HCT116 (cell line): ENCODE data around the gene ACACA.

Source experiments
- ATF3 ChIP-seq: IDR thresholded peaks from 2 replicates; pipeline ENCODE4 v1.6.1; 2012
- CTCF ChIP-seq, 3 experiments: fragments of 200-600 bp in 1 of 3; sonication (generic) in 1 of 3; IDR thresholded peaks in 2 of 3; conservative IDR thresholded peaks in 1 of 3; 2 replicates each; pipeline ENCODE4 v1.5.1; 2012 to 2017; ENCODE audit warnings: low read depth in 2 of 3, low read length in 2 of 3, antibody characterized with exemption in 1 of 3, borderline replicate concordance in 1 of 3, control low read depth in 1 of 3, mild to moderate bottlenecking in 1 of 3, mixed read lengths in 1 of 3, mixed run types in 1 of 3, moderate library complexity in 1 of 3; ENCODE audit not compliant: insufficient read depth in 1 of 3
- EGR1 ChIP-seq: IDR thresholded peaks from 2 replicates; pipeline ENCODE4 v1.6.1; 2012; ENCODE audit warnings: low read depth
- EZH2 ChIP-seq: fragments of 200-600 bp; sonication (generic); IDR thresholded peaks from 2 replicates; pipeline ENCODE4 v1.6.1; 2017; ENCODE audit warnings: antibody characterized with exemption, mixed run types
- EZH2phosphoT487 ChIP-seq: fragments of 200-600 bp; IDR thresholded peaks from 2 replicates; pipeline ENCODE4 v1.6.1; 2018; ENCODE audit warnings: antibody characterized with exemption, borderline replicate concordance
- POLR2A ChIP-seq: IDR thresholded peaks from 2 replicates; pipeline ENCODE4 v1.7.0; 2011; ENCODE audit warnings: borderline replicate concordance; ENCODE audit not compliant: insufficient read depth, insufficient read length; ENCODE audit errors: extremely low read depth
- POLR2AphosphoS5 ChIP-seq: IDR thresholded peaks from 2 replicates; pipeline ENCODE4 v1.6.1; 2011; ENCODE audit warnings: mild to moderate bottlenecking, low read depth, low read length, moderate library complexity
- RAD21 ChIP-seq: IDR thresholded peaks from 2 replicates; pipeline ENCODE4 v1.6.1; 2012; ENCODE audit warnings: low read depth, mild to moderate bottlenecking
- REST ChIP-seq: IDR thresholded peaks from 2 replicates; pipeline ENCODE4 v1.6.1; 2012; ENCODE audit warnings: low read depth
- SP1 ChIP-seq: IDR thresholded peaks from 2 replicates; pipeline ENCODE4 v1.6.1; 2012; ENCODE audit warnings: low read depth
- SRF ChIP-seq: IDR thresholded peaks from 2 replicates; pipeline ENCODE4 v1.6.1; 2012; ENCODE audit warnings: low read depth
- YY1 ChIP-seq: IDR thresholded peaks from 2 replicates; pipeline ENCODE4 v1.6.1; 2011; ENCODE audit warnings: low read length, low read depth, moderate library complexity, mild to moderate bottlenecking; ENCODE audit not compliant: insufficient replicate concordance; ENCODE audit errors: extremely low read depth

- TF ChIP-seq CTCF (IDR thresholded peaks at IDR 0.05 in 2 of 3, conservative IDR thresholded peaks at IDR 0.05 in 1 of 3; ENCODE audit: borderline replicate concordance in 1 of 3, insufficient read depth in 1 of 3, low read depth in 2 of 3, low read length in 2 of 3) (no peak), EZH2 (no peak), POLR2AphosphoS5 (no peak), POLR2A (no peak), RAD21 (no peak), SP1 (no peak), EZH2phosphoT487 (no peak), REST (no peak), SRF (no peak), EGR1 (no peak), ATF3 (no peak), YY1 (no peak)
Measured at GRCh38 chr17:37182786-37183465, 223.7 kb downstream of the ACACA start.
